ENCODE results near the gene MROH2B. TPM values are rescaled to one million over a fixed set of nuclear protein-coding genes. Genes with fewer than 3 reads are reported as not detected.

The MROH2B gene
- total RNA-seq, 2 donors from 2014 or later, result not detected

DNA sequence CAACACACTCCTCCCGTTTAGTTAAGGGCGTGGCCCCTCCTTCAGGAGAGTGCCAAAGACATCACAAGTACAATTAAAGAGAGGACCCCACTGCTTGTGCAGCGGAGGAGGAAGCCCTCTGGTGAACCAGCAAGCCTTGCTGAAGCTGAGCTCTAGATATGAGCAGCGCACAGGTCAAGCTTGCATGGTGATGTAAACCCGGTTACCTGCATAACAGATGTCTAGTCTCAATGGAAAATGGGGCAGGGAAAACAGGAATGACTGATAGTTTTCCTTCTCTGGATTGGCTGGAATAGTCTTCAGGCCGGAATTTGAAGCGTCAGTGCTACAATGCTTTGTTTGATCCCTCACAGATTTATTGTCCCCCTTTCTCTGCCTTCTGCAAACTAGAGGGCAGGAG lies 66.2 kb downstream of the MROH2B start:
- peaks cover 1% of the 10 kb centered on the region for H3K9me3 Mint-ChIP-seq
- H3K4me3 ChIP-seq (ENCODE audit: low read length), result no peak overlapping the region
- H3K36me3 Mint-ChIP-seq (ENCODE audit: low read depth), result no peaks in the 10 kb centered on the region
- no peaks in the 10 kb centered on the region for H3K27me3 ChIP-seq (ENCODE audit: control insufficient read depth, insufficient read depth, low read length, poor library complexity, severe bottlenecking)
- no peaks in the 10 kb centered on the region for H3K36me3 ChIP-seq (ENCODE audit: control insufficient read depth, insufficient read depth, low read length)
- TF ChIP-seq, protein P1, sequence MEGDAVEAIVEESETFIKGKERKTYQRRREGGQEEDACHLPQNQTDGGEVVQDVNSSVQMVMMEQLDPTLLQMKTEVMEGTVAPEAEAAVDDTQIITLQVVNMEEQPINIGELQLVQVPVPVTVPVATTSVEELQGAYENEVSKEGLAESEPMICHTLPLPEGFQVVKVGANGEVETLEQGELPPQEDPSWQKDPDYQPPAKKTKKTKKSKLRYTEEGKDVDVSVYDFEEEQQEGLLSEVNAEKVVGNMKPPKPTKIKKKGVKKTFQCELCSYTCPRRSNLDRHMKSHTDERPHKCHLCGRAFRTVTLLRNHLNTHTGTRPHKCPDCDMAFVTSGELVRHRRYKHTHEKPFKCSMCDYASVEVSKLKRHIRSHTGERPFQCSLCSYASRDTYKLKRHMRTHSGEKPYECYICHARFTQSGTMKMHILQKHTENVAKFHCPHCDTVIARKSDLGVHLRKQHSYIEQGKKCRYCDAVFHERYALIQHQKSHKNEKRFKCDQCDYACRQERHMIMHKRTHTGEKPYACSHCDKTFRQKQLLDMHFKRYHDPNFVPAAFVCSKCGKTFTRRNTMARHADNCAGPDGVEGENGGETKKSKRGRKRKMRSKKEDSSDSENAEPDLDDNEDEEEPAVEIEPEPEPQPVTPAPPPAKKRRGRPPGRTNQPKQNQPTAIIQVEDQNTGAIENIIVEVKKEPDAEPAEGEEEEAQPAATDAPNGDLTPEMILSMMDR (conservative IDR thresholded peaks at IDR 0.05), result no peak
- H3K27ac ChIP-seq (ENCODE audit: low read depth, low read length), result no peak overlapping the region
- H3K27ac Mint-ChIP-seq, result no peak overlapping the region
- DNase-seq, result no peak
- no peaks in the 10 kb centered on the region for H3K27me3 Mint-ChIP-seq (ENCODE audit: insufficient read depth)
- WGBS, 2 experiments (ENCODE audit: insufficient coverage in 1 of 2, insufficient read length in 1 of 2), result 93 to 100% methylated on average over 3 to 7 of the region's 7 CpGs
- no peaks in the 10 kb centered on the region for H3K4me1 ChIP-seq (ENCODE audit: control insufficient read depth, insufficient read depth, low read length)
- H3K4me1 Mint-ChIP-seq, result no peaks in the 10 kb centered on the region
- no peak overlapping the region for H3K9ac ChIP-seq (ENCODE audit: extremely low read depth, low read length, poor library complexity, severe bottlenecking)
- no peaks in the 10 kb centered on the region for H3K9me3 ChIP-seq (ENCODE audit: control insufficient read depth, low read length)
- no peak overlapping the region for H3K4me3 Mint-ChIP-seq

GRCh38 chr5:41003670-41004376 lies 67.3 kb downstream of the MROH2B start:
- Mint-ChIP-seq H3K27ac (no peak overlapping the region), H3K4me1 (no peaks in the 10 kb centered on the region), H3K27me3 (ENCODE audit: insufficient read depth) (no peaks in the 10 kb centered on the region), H3K4me3 (no peak overlapping the region), H3K9me3 (peaks cover 1% of the 10 kb centered on the region), H3K36me3 (ENCODE audit: low read depth) (no peaks in the 10 kb centered on the region)
- Histone ChIP-seq H3K27me3 (ENCODE audit: control insufficient read depth, insufficient read depth, low read length, poor library complexity, severe bottlenecking) (no peaks in the 10 kb centered on the region), H3K36me3 (ENCODE audit: control insufficient read depth, insufficient read depth, low read length) (no peaks in the 10 kb centered on the region), H3K9me3 (ENCODE audit: control insufficient read depth, low read length) (no peaks in the 10 kb centered on the region), H3K4me3 (ENCODE audit: low read length) (no peak overlapping the region), H3K9ac (ENCODE audit: extremely low read depth, low read length, poor library complexity, severe bottlenecking) (no peak overlapping the region), H3K27ac (ENCODE audit: low read depth, low read length) (no peak overlapping the region), H3K4me1 (ENCODE audit: control insufficient read depth, insufficient read depth, low read length) (no peaks in the 10 kb centered on the region)
- 82 to 93% methylated on average over 3 of the region's 3 CpGs for WGBS, 2 experiments (ENCODE audit: insufficient coverage in 1 of 2, insufficient read length in 1 of 2)
- no peak for DNase-seq
- TF ChIP-seq, protein P1 (conservative IDR thresholded peaks at IDR 0.05), result no peak

GRCh38 chr5:40999966-41000365 lies 71.2 kb downstream of the MROH2B start:
- Histone ChIP-seq H3K9ac (ENCODE audit: extremely low read depth, low read length, poor library complexity, severe bottlenecking) (no peak overlapping the region), H3K4me1 (ENCODE audit: control insufficient read depth, insufficient read depth, low read length) (no peaks in the 10 kb centered on the region), H3K27me3 (ENCODE audit: control insufficient read depth, insufficient read depth, low read length, poor library complexity, severe bottlenecking) (no peaks in the 10 kb centered on the region), H3K4me3 (ENCODE audit: low read length) (no peak overlapping the region), H3K27ac (ENCODE audit: low read depth, low read length) (no peak overlapping the region), H3K36me3 (ENCODE audit: control insufficient read depth, insufficient read depth, low read length) (no peaks in the 10 kb centered on the region), H3K9me3 (ENCODE audit: control insufficient read depth, low read length) (no peaks in the 10 kb centered on the region)
- DNase-seq, result no peak
- Mint-ChIP-seq H3K4me3 (no peak overlapping the region), H3K36me3 (ENCODE audit: low read depth) (no peaks in the 10 kb centered on the region), H3K9me3 (no peaks in the 10 kb centered on the region), H3K4me1 (no peaks in the 10 kb centered on the region), H3K27me3 (ENCODE audit: insufficient read depth) (no peaks in the 10 kb centered on the region), H3K27ac (no peak overlapping the region)
- TF ChIP-seq, protein P1 (conservative IDR thresholded peaks at IDR 0.05), result no peak
- 93 to 100% methylated on average over 3 to 4 of the region's 4 CpGs for WGBS, 2 experiments (ENCODE audit: insufficient coverage in 1 of 2, insufficient read length in 1 of 2)
